Measurements from ENCODE around the gene FAM20B.

FAM20B gene

GRCh38 chr1:179092896-179093461 lies 67.3 kb downstream of the FAM20B start:
- peaks cover 24% of the 10 kb centered on the region for H3K4me1 ChIP-seq (ENCODE audit: low read depth, poor library complexity, severe bottlenecking)
- 0 out of 2 replicates have a peak, but pooled peaks cover 6% of the 10 kb centered on the region for H4K20me1 ChIP-seq (ENCODE audit: insufficient read depth)
- TF ChIP-seq CTCF (conservative IDR thresholded peaks at IDR 0.05; ENCODE audit: low read depth, low read length), result no peak
- no peaks in the 10 kb centered on the region for H3K27me3 ChIP-seq (ENCODE audit: insufficient read depth, low read depth)
- peaks cover 11% of the 10 kb centered on the region; the same call in 1 of the 2 replicates for H3K36me3 ChIP-seq (ENCODE audit: insufficient read depth)
- H3K4me3 ChIP-seq (IDR thresholded peaks at IDR 0.05; ENCODE audit: insufficient read depth, low read depth, low read length), result no peak overlapping the region
- H3K9ac ChIP-seq, result no peak overlapping the region
- H2AFZ ChIP-seq (ENCODE audit: low read depth), result no peak overlapping the region
- H3K4me2 ChIP-seq, result no peak overlapping the region
- no peak overlapping the region for H3K27ac ChIP-seq
- H3K79me2 ChIP-seq (ENCODE audit: insufficient read depth, low read depth), result peaks cover 19% of the 10 kb centered on the region

GRCh38 chr1:179094818-179095217 lies 69.1 kb downstream of the FAM20B start:
- Histone ChIP-seq H2AFZ (ENCODE audit: low read depth) (no peak overlapping the region), H3K4me1 (ENCODE audit: low read depth, poor library complexity, severe bottlenecking) (peaks cover 14% of the 10 kb centered on the region), H3K4me2 (no peak overlapping the region), H3K36me3 (ENCODE audit: insufficient read depth) (peaks cover 11% of the 10 kb centered on the region; the same call in 1 of the 2 replicates), H3K79me2 (ENCODE audit: insufficient read depth, low read depth) (peaks cover 9% of the 10 kb centered on the region; the same call in 1 of the 2 replicates), H4K20me1 (ENCODE audit: insufficient read depth) (0 out of 2 replicates have a peak, but pooled peaks cover 6% of the 10 kb centered on the region), H3K9ac (no peak overlapping the region), H3K4me3 (IDR thresholded peaks at IDR 0.05; ENCODE audit: insufficient read depth, low read depth, low read length) (no peak overlapping the region), H3K27me3 (ENCODE audit: insufficient read depth, low read depth) (no peaks in the 10 kb centered on the region), H3K27ac (no peak overlapping the region)
- TF ChIP-seq CTCF (conservative IDR thresholded peaks at IDR 0.05; ENCODE audit: low read depth, low read length), result no peak

DNA sequence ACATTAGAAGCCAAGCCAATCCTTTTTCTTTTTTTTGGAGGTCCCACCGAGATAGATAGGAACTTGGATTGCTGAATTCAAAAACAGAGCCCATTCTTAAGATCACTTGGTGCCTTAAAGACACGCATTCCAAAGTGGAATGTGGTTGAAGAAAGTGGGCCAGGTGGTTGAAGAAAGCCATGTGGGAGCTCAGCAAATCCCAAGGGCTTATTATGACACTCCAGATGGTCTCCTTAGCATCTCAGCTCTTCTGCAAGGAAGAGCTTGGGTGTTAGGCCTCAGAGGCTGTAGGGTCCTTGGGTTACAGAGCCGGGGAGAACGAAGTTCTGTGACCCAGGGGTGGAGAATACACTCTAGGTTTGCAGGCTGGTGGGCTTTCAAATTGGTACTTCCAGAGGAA lies 69.7 kb downstream of the FAM20B start:
- H3K9ac ChIP-seq, result no peak overlapping the region
- H2AFZ ChIP-seq (ENCODE audit: low read depth), result no peak overlapping the region
- no peak for TF ChIP-seq CTCF (conservative IDR thresholded peaks at IDR 0.05; ENCODE audit: low read depth, low read length)
- H4K20me1 ChIP-seq (ENCODE audit: insufficient read depth), result 0 out of 2 replicates have a peak, but pooled peaks cover 6% of the 10 kb centered on the region
- no peaks in the 10 kb centered on the region for H3K27me3 ChIP-seq (ENCODE audit: insufficient read depth, low read depth)
- H3K79me2 ChIP-seq (ENCODE audit: insufficient read depth, low read depth), result peaks cover 9% of the 10 kb centered on the region; the same call in 1 of the 2 replicates
- H3K4me3 ChIP-seq (IDR thresholded peaks at IDR 0.05; ENCODE audit: insufficient read depth, low read depth, low read length), result no peak overlapping the region
- H3K4me2 ChIP-seq, result no peak overlapping the region
- peaks cover 11% of the 10 kb centered on the region for H3K4me1 ChIP-seq (ENCODE audit: low read depth, poor library complexity, severe bottlenecking)
- peaks cover 11% of the 10 kb centered on the region; the same call in 1 of the 2 replicates for H3K36me3 ChIP-seq (ENCODE audit: insufficient read depth)
- H3K27ac ChIP-seq, result no peak overlapping the region

DNA sequence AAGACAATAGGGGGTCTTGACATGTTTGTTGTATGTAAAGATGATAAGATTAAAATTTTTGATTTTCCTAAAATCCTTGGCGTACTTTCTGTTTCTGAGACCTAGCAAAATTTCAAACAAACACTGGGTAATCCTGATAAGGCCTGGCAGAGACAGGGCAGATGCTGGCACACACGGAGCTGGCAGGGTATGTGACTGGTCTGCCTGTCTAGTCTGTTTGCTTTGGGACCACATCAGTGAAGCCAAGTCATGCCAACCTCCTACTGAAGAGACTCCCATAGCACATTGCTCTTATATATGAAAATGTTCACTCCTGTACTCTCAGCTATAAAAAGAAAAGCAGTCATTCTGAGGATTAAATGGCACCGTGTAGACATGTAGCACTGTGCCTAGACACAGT lies 70.2 kb downstream of the FAM20B start:
- no peak overlapping the region for H3K9ac ChIP-seq
- peaks cover 5% of the 10 kb centered on the region for H3K4me1 ChIP-seq (ENCODE audit: low read depth, poor library complexity, severe bottlenecking)
- H2AFZ ChIP-seq (ENCODE audit: low read depth), result no peak overlapping the region
- H3K79me2 ChIP-seq (ENCODE audit: insufficient read depth, low read depth), result peaks cover 9% of the 10 kb centered on the region; the same call in 1 of the 2 replicates
- no peak overlapping the region for H3K27ac ChIP-seq
- no peak overlapping the region for H3K4me3 ChIP-seq (IDR thresholded peaks at IDR 0.05; ENCODE audit: insufficient read depth, low read depth, low read length)
- TF ChIP-seq CTCF (conservative IDR thresholded peaks at IDR 0.05; ENCODE audit: low read depth, low read length), result no peak
- peaks cover 11% of the 10 kb centered on the region; the same call in 1 of the 2 replicates for H3K36me3 ChIP-seq (ENCODE audit: insufficient read depth)
- H3K4me2 ChIP-seq, result no peak overlapping the region
- no peaks in the 10 kb centered on the region for H3K27me3 ChIP-seq (ENCODE audit: insufficient read depth, low read depth)
- H4K20me1 ChIP-seq (ENCODE audit: insufficient read depth), result 0 out of 2 replicates have a peak, but pooled peaks cover 6% of the 10 kb centered on the region
